ENCODE measurements around the gene ABHD16B.

The ABHD16B gene

GRCh38 chr20:63895952-63896263 lies 34.6 kb downstream of the ABHD16B start:
- DNase-seq = peak in 1 of 4 experiments; percentile 21

- DNase-seq = peak; percentile 84 to 93 (median 89)
These were observed 35.2 kb downstream of the ABHD16B start for GRCh38 chr20:63896264-63897105.

DNA sequence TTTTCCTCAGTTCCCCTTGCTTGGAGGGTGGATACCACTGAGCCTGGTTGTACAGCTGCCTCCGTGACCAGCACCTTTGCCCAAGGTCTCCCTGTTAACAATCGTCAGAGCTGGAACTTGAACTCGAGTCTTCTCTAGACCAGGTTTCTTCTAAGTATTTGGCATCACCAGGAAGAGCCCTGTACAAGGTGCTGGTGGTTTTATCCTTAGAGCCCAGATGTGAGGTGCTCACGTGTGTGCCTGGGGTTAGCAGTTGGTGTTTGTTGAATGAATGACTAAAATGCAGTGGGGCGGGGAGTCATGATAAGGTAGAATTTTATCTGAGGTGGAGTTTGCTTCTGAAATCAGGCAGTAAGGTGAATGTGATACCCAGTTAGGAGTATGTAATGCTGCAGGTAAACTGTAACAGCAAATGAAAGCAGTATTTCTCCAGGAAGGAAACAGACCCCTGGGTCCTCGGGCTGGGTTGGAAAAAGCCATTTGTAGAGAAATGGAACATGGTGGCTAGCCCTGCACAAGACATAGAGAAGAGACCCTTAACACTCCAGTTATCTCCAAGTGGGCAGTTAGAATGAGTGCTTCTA lies 36.8 kb downstream of the ABHD16B start:
- no peak for DNase-seq

- peak in 3 of 4 experiments; percentile 48 to 75 (median 67) for DNase-seq
These were observed 37.7 kb downstream of the ABHD16B start for GRCh38 chr20:63898882-63899558.

GRCh38 chr20:63900413-63900812 lies 39.1 kb downstream of the ABHD16B start:
- peak; percentile 29 to 75 (median 70) for DNase-seq

- peak in 2 of 4 experiments; percentile 27 to 30 for DNase-seq
These were observed 42.7 kb downstream of the ABHD16B start for GRCh38 chr20:63903796-63904561.

DNA sequence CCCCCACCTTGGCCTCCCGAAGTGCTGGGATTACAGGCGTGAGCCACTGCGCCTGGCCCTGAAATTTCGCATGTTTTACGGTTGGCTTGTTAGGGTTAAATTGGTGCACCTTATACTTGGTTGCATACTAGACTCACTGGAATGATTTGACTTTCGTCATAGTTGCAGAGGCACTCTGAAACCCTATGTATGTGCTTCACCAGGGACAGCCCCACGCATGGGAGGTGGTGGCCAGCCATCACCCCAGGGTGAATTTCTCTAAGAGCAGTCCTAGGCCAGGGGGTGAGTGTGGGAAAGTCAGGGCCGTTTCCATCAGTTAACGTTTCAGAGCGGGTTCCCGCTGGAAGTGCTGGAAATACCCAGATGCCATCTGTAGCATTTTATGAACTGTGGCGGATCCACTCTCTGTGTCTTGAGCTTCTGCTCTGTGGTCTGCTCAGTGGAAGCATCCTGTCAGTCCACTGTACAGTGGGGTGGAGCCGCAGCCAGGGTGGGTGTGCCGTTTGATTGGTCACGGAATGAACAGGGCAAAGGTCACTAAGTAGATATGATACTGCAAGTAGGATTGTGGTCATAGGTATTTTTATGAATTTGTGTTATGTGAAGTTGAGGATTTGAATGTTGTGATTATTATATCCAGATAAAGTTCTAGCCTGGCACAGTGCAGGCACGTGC lies 46.8 kb downstream of the ABHD16B start:
- DNase-seq = no peak

DNA sequence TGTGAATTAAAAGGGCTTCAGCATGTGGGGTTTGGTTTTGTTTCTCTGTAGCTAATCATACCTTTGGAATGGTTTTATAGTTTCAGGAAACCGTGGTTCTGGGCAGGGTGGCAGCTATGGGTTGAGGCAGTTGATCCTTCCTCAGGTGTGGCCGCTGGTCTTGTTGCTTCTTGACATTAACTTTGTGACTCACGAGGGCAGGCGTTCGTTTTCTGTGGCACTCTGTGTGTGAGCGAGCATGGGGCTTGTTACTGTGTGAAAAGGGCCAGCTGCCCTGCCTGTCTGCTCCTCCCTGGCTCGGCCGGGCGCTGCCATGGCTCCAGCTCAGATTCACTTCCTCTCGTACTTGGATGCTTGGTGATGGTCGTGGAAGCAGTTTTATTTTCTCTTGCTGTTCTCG lies 49.9 kb downstream of the ABHD16B start:
- peak; percentile 58 to 78 (median 74) for DNase-seq
